K562 (cell line): ENCODE results near the gene SOCS3. TPM values are rescaled to one million over a fixed set of nuclear protein-coding genes. Genes with fewer than 3 reads are reported as not detected.

Experiments
- ATF7 ChIP-seq: fragments of 450-650 bp; IDR thresholded peaks from 2 replicates; pipeline ENCODE4 v1.7.1; 2014; ENCODE audit warnings: mild to moderate bottlenecking, moderate library complexity
- BRCA1 ChIP-seq, 2 experiments: fragments of 450-650 bp in 1 of 2; sonication (generic) in 1 of 2; formaldehyde crosslinking in 1 of 2; IDR thresholded peaks; 2 replicates each; pipeline versions ENCODE4 v1.5.0 to v1.6.1; 2017 to 2020; ENCODE audit warnings: mild to moderate bottlenecking in 1 of 2, missing genetic modification reagents in 1 of 2
- JUN ChIP-seq, 2 experiments: sonication (generic) in 1 of 2; formaldehyde crosslinking in 1 of 2; IDR thresholded peaks; 2 replicates each; pipeline versions ENCODE4 v1.6.1 to v1.8.0; 2012 to 2022; ENCODE audit warnings: borderline replicate concordance in 2 of 2, mild to moderate bottlenecking in 2 of 2, improper control_type of control experiment in 1 of 2, low read depth in 1 of 2, low read length in 1 of 2, missing genetic modification reagents in 1 of 2
- KAT2B ChIP-seq: IDR thresholded peaks from one replicate; pipeline ENCODE4 v1.6.1; 2012; ENCODE audit warnings: low read depth, mild to moderate bottlenecking, control low read depth, inconsistent platforms, low read length, moderate library complexity
- NFATC3 ChIP-seq: fragments of 450-650 bp; IDR thresholded peaks from 2 replicates; pipeline ENCODE4 v1.6.1; 2017; ENCODE audit warnings: mild to moderate bottlenecking
- PHF20 ChIP-seq: fragments of 450-650 bp; IDR thresholded peaks from 2 replicates; pipeline ENCODE4 v1.6.1; 2018; ENCODE audit not compliant: partially characterized antibody
- RBBP5 ChIP-seq: fragments of 200-600 bp; sonication (generic); IDR thresholded peaks from 2 replicates; pipeline ENCODE4 v1.6.1; 2012; ENCODE audit warnings: borderline replicate concordance, mild to moderate bottlenecking, low read length, control low read depth, inconsistent platforms; ENCODE audit not compliant: insufficient read depth, poor library complexity, severe bottlenecking
- RBM25 ChIP-seq: fragments of 200-400 bp; formaldehyde crosslinking; IDR thresholded peaks from 2 replicates; pipeline ENCODE4 v1.6.1; 2018; ENCODE audit warnings: low read length, low read depth, moderate library complexity; ENCODE audit not compliant: severe bottlenecking
- SAFB2 ChIP-seq: fragments of 200-400 bp; formaldehyde crosslinking; IDR thresholded peaks from 2 replicates; pipeline ENCODE4 v1.6.1; 2018; ENCODE audit warnings: borderline replicate concordance, low read length, low read depth, moderate library complexity; ENCODE audit not compliant: severe bottlenecking
- SIN3A ChIP-seq, 2 experiments: fragments of 150-350 bp in 1 of 2; IDR thresholded peaks; 2 replicates each; pipeline ENCODE4 v1.6.1; 2011 to 2016; ENCODE audit warnings: borderline replicate concordance in 2 of 2, low read depth in 2 of 2, low read length in 2 of 2, mild to moderate bottlenecking in 2 of 2, moderate library complexity in 2 of 2; ENCODE audit not compliant: control insufficient read depth in 1 of 2
- TAF15 ChIP-seq: fragments of 200-400 bp; formaldehyde crosslinking; IDR thresholded peaks from 2 replicates; pipeline ENCODE4 v1.6.1; 2017; ENCODE audit warnings: mild to moderate bottlenecking, low read depth, low read length, moderate library complexity
- TGIF2 ChIP-seq: sonication (generic); formaldehyde crosslinking; IDR thresholded peaks from 2 replicates; pipeline ENCODE4 v1.8.1; 2022; ENCODE audit warnings: mild to moderate bottlenecking, missing genetic modification reagents, moderate library complexity
- ZNF174 ChIP-seq: fragments of 250-450 bp; sonication (Bioruptor Pico); IDR thresholded peaks from 2 replicates; pipeline ENCODE4 v1.4.0; 2020; ENCODE audit warnings: mild to moderate bottlenecking
- ZNF57 ChIP-seq: fragments of 450-650 bp; formaldehyde crosslinking; IDR thresholded peaks from 2 replicates; pipeline ENCODE4 v1.4.0; 2020; ENCODE audit warnings: mild to moderate bottlenecking, moderate library complexity
- ZSCAN32 ChIP-seq: fragments of 450-650 bp; formaldehyde crosslinking; IDR thresholded peaks from 2 replicates; pipeline ENCODE4 v1.4.0; 2020; ENCODE audit warnings: mild to moderate bottlenecking, moderate library complexity
- polyA plus RNA-seq, 8 experiments: library from polyadenylated mRNA; depleted of rRNA in 4 of 8; stranded (reverse) in 5 of 8; unstranded in 3 of 8; fragments of >200 nt; fragmentation: Nextera tagmentation in 2 of 8; fragmentation: Illumina TruSeq in 1 of 8; extraction: Ambion mirVana in 2 of 8; extraction: Trizol in 1 of 8; gene quantifications; 2 replicates each; pipeline versions ENCODE4 v1.2.1 to v1.2.3, GENCODE V29; 2011 to 2014; ENCODE audit warnings: inconsistent platforms in 1 of 8, missing spikeins in 1 of 8
- total RNA-seq, 7 experiments: library from RNA; depleted of rRNA in 6 of 7; stranded (reverse); fragments of >200 nt in 6 of 7; fragmentation: Illumina TruSeq in 2 of 7; extraction: Trizol in 2 of 7; gene quantifications; 2 replicates each; pipeline versions ENCODE4 v1.2.1 to v1.2.3, GENCODE V29; 2011 to 2021; ENCODE audit warnings: low replicate concordance in 1 of 7
- TF ChIP-seq, protein P1 (sequence below): fragments of 450-650 bp; formaldehyde crosslinking; IDR thresholded peaks from 2 replicates; pipeline ENCODE4 v1.4.0; 2022; ENCODE audit warnings: missing genetic modification characterization
- TF ChIP-seq, protein P2 (sequence below): fragments of 250-450 bp; sonication (Bioruptor Pico); IDR thresholded peaks from 2 replicates; pipeline ENCODE4 v1.5.0; 2021; ENCODE audit warnings: mild to moderate bottlenecking, moderate library complexity
- TF ChIP-seq, protein P3 (sequence below): fragments of 250-450 bp; sonication (Bioruptor Pico); IDR thresholded peaks from 2 replicates; pipeline ENCODE4 v1.4.0; 2020; ENCODE audit warnings: mild to moderate bottlenecking, moderate library complexity

The SOCS3 gene
- total and polyA plus RNA-seq, 9 of the 15 experiments (the other 6 are each of a cell fraction or from before 2014, with no cell fraction given) = 0.56 to 38.9 (median 13.7) TPM

DNA sequence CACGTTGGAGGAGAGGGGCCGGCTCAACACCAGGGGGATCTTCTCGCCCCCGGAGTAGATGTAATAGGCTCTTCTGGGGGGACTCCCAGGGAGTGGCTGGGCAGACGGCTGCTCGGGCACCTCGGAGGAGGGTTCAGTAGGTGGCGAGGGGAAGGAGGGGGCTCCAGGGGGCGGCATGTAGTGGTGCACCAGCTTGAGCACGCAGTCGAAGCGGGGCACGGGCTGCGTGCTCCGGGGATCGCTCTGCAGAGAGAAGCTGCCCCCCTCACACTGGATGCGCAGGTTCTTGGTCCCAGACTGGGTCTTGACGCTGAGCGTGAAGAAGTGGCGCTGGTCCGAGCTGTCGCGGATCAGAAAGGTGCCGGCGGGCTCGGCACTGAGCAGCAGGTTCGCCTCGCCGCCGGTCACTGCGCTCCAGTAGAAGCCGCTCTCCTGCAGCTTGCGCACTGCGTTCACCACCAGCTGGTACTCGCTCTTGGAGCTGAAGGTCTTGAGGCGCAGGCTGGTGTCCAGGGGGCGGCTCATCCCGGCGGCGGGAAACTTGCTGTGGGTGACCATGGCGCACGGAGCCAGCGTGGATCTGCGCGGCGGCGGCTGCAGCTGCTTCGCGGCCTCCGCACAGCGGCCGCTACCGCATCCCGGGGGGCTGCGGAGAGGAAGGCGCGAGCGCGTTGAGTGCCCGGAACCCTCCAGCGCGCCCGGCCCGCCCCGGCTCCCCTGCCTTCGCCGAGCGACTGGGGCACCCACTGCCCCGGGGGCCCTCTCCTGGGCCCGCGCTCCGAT, 1.1 kb downstream of the SOCS3 start (continued):
- TF ChIP-seq SIN3A (IDR thresholded peaks at IDR 0.05; ENCODE audit: borderline replicate concordance in 2 of 2, control insufficient read depth in 1 of 2, low read depth in 2 of 2, low read length in 2 of 2) (peak in 1 of 2 experiments; percentile 11; a peak in 1 of 4 replicates), BRCA1 (IDR thresholded peaks at IDR 0.05) (no peak), BRCA1 (CRISPR knock-in tag; IDR thresholded peaks at IDR 0.05) (no peak), JUN (IDR thresholded peaks at IDR 0.05; ENCODE audit: borderline replicate concordance, low read depth, low read length) (no peak), JUN (CRISPR knock-in tag; IDR thresholded peaks at IDR 0.05; ENCODE audit: borderline replicate concordance) (no peak), ZNF57 (no peak), ATF7 (no peak), SAFB2 (no peak), TGIF2 (no peak; the same call in 1 of the 2 replicates), RBM25 (no peak), NFATC3 (peak; percentile 84; the same call in 1 of the 2 replicates), ZSCAN32 (CRISPR knock-in tag) (no peak), RBBP5 (peak; percentile 53), PHF20 (peak; percentile 32), TAF15 (no peak), KAT2B (no peak), ZNF174 (CRISPR knock-in tag) (no peak)
- TF ChIP-seq, protein P1, sequence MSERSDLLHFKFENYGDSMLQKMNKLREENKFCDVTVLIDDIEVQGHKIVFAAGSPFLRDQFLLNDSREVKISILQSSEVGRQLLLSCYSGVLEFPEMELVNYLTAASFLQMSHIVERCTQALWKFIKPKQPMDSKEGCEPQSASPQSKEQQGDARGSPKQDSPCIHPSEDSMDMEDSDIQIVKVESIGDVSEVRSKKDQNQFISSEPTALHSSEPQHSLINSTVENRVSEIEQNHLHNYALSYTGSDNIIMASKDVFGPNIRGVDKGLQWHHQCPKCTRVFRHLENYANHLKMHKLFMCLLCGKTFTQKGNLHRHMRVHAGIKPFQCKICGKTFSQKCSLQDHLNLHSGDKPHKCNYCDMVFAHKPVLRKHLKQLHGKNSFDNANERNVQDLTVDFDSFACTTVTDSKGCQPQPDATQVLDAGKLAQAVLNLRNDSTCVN = no peak
- TF ChIP-seq, protein P2, sequence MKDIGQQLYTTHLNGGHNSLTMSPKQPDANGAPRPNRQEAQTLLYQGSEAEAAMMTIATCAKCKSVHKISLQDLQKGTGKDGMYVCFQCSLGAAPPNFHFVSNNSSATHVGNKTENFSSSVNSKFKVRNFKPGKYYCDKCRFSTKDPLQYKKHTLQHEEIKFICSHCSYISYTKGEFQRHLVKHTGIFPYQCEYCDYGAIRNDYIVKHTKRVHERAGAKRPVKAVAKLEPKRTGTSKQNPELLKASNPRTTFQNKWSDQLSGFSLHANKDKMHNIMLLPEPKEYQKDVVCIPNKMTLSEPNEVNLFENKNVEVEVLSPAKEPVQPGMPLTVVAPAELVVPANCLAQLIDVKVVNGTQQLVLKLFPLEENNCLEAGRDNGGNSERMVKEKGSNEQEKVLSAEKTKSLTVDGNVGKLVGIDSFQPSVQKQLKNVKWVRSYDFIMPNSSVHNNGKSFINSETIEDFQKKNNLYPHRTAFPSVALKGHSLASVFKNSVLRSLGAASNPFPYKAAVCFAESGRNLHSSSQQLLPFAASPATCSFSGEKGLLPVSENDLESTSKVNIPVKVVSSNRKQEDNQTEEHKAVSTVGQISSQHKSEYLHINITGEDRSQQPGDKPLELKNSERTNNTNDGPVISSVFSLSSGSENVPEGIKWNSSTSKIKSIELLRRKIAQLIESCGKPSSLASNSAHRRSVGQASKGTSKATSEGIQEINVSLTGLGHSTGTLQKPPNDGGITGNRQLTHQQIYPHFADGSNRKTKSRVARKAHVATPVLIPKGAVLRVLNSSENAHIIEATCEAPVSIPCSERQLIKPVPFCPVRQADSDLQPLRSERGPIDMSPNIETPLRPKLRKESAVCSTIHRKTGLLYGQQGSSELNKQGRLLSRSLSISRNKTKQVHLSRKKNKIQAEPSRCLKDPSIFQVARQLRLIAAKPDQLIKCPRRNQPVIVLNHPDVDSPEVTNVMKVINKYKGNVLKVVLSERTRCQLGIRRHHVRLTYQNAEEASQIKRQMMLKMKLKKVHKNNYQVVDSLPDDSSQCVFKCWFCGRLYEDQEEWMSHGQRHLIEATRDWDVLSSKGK (CRISPR knock-in tag) = no peak
- TF ChIP-seq, protein P3, sequence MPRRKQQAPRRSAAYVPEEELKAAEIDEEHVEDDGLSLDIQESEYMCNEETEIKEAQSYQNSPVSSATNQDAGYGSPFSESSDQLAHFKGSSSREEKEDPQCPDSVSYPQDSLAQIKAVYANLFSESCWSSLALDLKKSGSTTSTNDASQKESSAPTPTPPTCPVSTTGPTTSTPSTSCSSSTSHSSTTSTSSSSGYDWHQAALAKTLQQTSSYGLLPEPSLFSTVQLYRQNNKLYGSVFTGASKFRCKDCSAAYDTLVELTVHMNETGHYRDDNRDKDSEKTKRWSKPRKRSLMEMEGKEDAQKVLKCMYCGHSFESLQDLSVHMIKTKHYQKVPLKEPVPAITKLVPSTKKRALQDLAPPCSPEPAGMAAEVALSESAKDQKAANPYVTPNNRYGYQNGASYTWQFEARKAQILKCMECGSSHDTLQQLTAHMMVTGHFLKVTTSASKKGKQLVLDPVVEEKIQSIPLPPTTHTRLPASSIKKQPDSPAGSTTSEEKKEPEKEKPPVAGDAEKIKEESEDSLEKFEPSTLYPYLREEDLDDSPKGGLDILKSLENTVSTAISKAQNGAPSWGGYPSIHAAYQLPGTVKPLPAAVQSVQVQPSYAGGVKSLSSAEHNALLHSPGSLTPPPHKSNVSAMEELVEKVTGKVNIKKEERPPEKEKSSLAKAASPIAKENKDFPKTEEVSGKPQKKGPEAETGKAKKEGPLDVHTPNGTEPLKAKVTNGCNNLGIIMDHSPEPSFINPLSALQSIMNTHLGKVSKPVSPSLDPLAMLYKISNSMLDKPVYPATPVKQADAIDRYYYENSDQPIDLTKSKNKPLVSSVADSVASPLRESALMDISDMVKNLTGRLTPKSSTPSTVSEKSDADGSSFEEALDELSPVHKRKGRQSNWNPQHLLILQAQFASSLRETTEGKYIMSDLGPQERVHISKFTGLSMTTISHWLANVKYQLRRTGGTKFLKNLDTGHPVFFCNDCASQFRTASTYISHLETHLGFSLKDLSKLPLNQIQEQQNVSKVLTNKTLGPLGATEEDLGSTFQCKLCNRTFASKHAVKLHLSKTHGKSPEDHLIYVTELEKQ = no peak
